GM18907 (cell line): ENCODE measurements around the gene TSPO.
A peak's percentile ranks its signal among the peaks of the same experiment; 100 is the strongest.

Experiments used
- ATAC-seq: cut with Tn5 transposase; IDR thresholded peaks from one replicate; pipeline ENCODE4 v1.9.1; 2021; ENCODE audit warnings: mild to moderate bottlenecking, moderate library complexity; ENCODE audit not compliant: unreplicated experiment

The TSPO gene

GRCh38 chr22:43174941-43175531, 23.7 kb downstream of the TSPO start:
- no peak for ATAC-seq

GRCh38 chr22:43176090-43176489, 24.7 kb downstream of the TSPO start:
- no peak for ATAC-seq

GRCh38 chr22:43177479-43177878, 26.1 kb downstream of the TSPO start:
- ATAC-seq = no peak

GRCh38 chr22:43179146-43179910, 28.0 kb downstream of the TSPO start:
- ATAC-seq = no peak

GRCh38 chr22:43179911-43180195, 28.5 kb downstream of the TSPO start:
- no peak for ATAC-seq

GRCh38 chr22:43180670-43181069, 29.3 kb downstream of the TSPO start:
- ATAC-seq = no peak

- no peak for ATAC-seq
Measured at GRCh38 chr22:43181321-43182076, 30.1 kb downstream of the TSPO start.

- no peak for ATAC-seq
Measured at GRCh38 chr22:43182118-43182517, 30.8 kb downstream of the TSPO start.

- ATAC-seq = no peak
Measured at GRCh38 chr22:43182726-43183125, 31.4 kb downstream of the TSPO start.

- no peak for ATAC-seq
Measured at GRCh38 chr22:43183496-43184277, 32.3 kb downstream of the TSPO start.

- ATAC-seq = no peak
Measured at GRCh38 chr22:43185860-43186261, 34.5 kb downstream of the TSPO start.

- ATAC-seq = peak; percentile 50
Measured at GRCh38 chr22:43186272-43187170, 35.2 kb downstream of the TSPO start, which contains the start of gene TTLL12. Gene TTLL12 (minus strand): TSS chr22:43187134. CDS start chr22:43187069, 65 bp downstream.

- peak; percentile 85 for ATAC-seq
Measured at GRCh38 chr22:43187171-43188099, 36.1 kb downstream of the TSPO start.

GRCh38 chr22:43188829-43189545, 37.6 kb downstream of the TSPO start:
- ATAC-seq = no peak

GRCh38 chr22:43191831-43192230, 40.5 kb downstream of the TSPO start:
- ATAC-seq = no peak

- ATAC-seq = no peak
Measured at GRCh38 chr22:43197271-43197941, 46.0 kb downstream of the TSPO start.

GRCh38 chr22:43198126-43198525, 46.8 kb downstream of the TSPO start:
- no peak for ATAC-seq

GRCh38 chr22:43198936-43199335, 47.6 kb downstream of the TSPO start:
- ATAC-seq = no peak
